Measurements from ENCODE around the gene HPSE2. TPM values are rescaled to one million over a fixed set of nuclear protein-coding genes. Genes with fewer than 3 reads are reported as not detected.

Gene HPSE2
- total and polyA plus RNA-seq, 2 donors (not counting 1 experiment from before 2014, with no cell fraction given): not detected

- H3K4me3 ChIP-seq (ENCODE audit: control extremely low read depth in 1 of 5, extremely low read depth in 1 of 5, insufficient read depth in 1 of 5, low read depth in 2 of 5, low read length in 4 of 5): no peak overlapping the region
- Mint-ChIP-seq H3K27ac (no peak overlapping the region), H3K9me3 (ENCODE audit: insufficient read depth) (peaks cover 7% of the 10 kb centered on the region), H3K4me3 (no peak overlapping the region), H3K4me1 (no peaks in the 10 kb centered on the region), H3K27me3 (peaks cover 7% of the 10 kb centered on the region)
- CTCF ChIA-PET: no interaction called here
- H3K36me3 ChIP-seq (replicated peaks in 1 of 2; ENCODE audit: control extremely low read depth in 1 of 2, control insufficient read depth in 1 of 2, extremely low read depth in 1 of 2, insufficient read depth in 2 of 2, low read length in 1 of 2): no peaks in the 10 kb centered on the region
- peaks cover 0 to 14% (median 3%) of the 10 kb centered on the region in 3 donors for H3K9me3 ChIP-seq (ENCODE audit: control extremely low read depth in 1 of 3, control insufficient read depth in 2 of 3, insufficient read depth in 1 of 3, low read length in 2 of 3)
- H3K4me2 ChIP-seq (replicated peaks; ENCODE audit: low read depth, low read length, poor library complexity, severe bottlenecking): no peak overlapping the region
- H2AFZ ChIP-seq (ENCODE audit: insufficient read depth, low read depth, low read length, poor library complexity, severe bottlenecking): no peak overlapping the region
- intact Hi-C loops (cut with micrococcal nuclease): no loop called here
- H3K79me2 ChIP-seq (ENCODE audit: control insufficient read depth, insufficient read depth, low read length): no peaks in the 10 kb centered on the region
- H3K27me3 ChIP-seq (replicated peaks in 1 of 4; ENCODE audit: control extremely low read depth in 1 of 4, control insufficient read depth in 3 of 4, insufficient read depth in 4 of 4, low read length in 3 of 4): no peaks in the 10 kb centered on the region
- POLR2A ChIA-PET: no interaction called here
- no peaks in the 10 kb centered on the region for H3K4me1 ChIP-seq (ENCODE audit: control insufficient read depth in 2 of 2, insufficient read depth in 2 of 2, low read length in 2 of 2)
- no peaks in the 10 kb centered on the region for H4K20me1 ChIP-seq (ENCODE audit: control insufficient read depth, insufficient read depth, low read length, poor library complexity, severe bottlenecking)
- H3K27ac ChIP-seq (ENCODE audit: low read length in 2 of 2): no peak overlapping the region
- TF ChIP-seq CTCF (IDR thresholded peaks at IDR 0.05): no peak
- no peak for TF ChIP-seq EZH2 (IDR thresholded peaks at IDR 0.05; ENCODE audit: borderline replicate concordance, insufficient read depth, low read depth, low read length, poor library complexity, severe bottlenecking)
- H3K9ac ChIP-seq (ENCODE audit: low read length): no peak overlapping the region
- DNase-seq (no peak), ATAC-seq (ENCODE audit: low read depth) (no peak)
These were observed 190.0 kb downstream of the HPSE2 start for GRCh38 chr10:99045671-99046070.

GRCh38 chr10:99042051-99042771, 193.4 kb downstream of the HPSE2 start:
- no peaks in the 10 kb centered on the region for H3K4me1 Mint-ChIP-seq
- CTCF ChIA-PET: no interaction called here

More at GRCh38 chr10:99042051-99042771, 193.4 kb downstream of the HPSE2 start:
- Histone ChIP-seq H3K27me3 (replicated peaks in 1 of 4; ENCODE audit: control extremely low read depth in 1 of 4, control insufficient read depth in 3 of 4, insufficient read depth in 4 of 4, low read length in 3 of 4) (no peaks in the 10 kb centered on the region), H3K27ac (ENCODE audit: low read length in 2 of 2) (no peak overlapping the region), H2AFZ (ENCODE audit: insufficient read depth, low read depth, low read length, poor library complexity, severe bottlenecking) (no peak overlapping the region), H4K20me1 (ENCODE audit: control insufficient read depth, insufficient read depth, low read length, poor library complexity, severe bottlenecking) (no peaks in the 10 kb centered on the region), H3K4me2 (replicated peaks; ENCODE audit: low read depth, low read length, poor library complexity, severe bottlenecking) (no peak overlapping the region), H3K79me2 (ENCODE audit: control insufficient read depth, insufficient read depth, low read length) (no peaks in the 10 kb centered on the region), H3K36me3 (replicated peaks in 1 of 2; ENCODE audit: control extremely low read depth in 1 of 2, control insufficient read depth in 1 of 2, extremely low read depth in 1 of 2, insufficient read depth in 2 of 2, low read length in 1 of 2) (no peaks in the 10 kb centered on the region), H3K9me3 (ENCODE audit: control extremely low read depth in 1 of 3, control insufficient read depth in 2 of 3, insufficient read depth in 1 of 3, low read length in 2 of 3) (peaks cover 0 to 14% (median 3%) of the 10 kb centered on the region in 3 donors), H3K4me3 (ENCODE audit: control extremely low read depth in 1 of 5, extremely low read depth in 1 of 5, insufficient read depth in 1 of 5, low read depth in 2 of 5, low read length in 4 of 5) (no peak overlapping the region), H3K9ac (ENCODE audit: low read length) (no peak overlapping the region), H3K4me1 (ENCODE audit: control insufficient read depth in 2 of 2, insufficient read depth in 2 of 2, low read length in 2 of 2) (no peaks in the 10 kb centered on the region)
- TF ChIP-seq EZH2 (IDR thresholded peaks at IDR 0.05; ENCODE audit: borderline replicate concordance, insufficient read depth, low read depth, low read length, poor library complexity, severe bottlenecking) (no peak), CTCF (IDR thresholded peaks at IDR 0.05) (no peak)
- peaks cover 7% of the 10 kb centered on the region for H3K9me3 Mint-ChIP-seq (ENCODE audit: insufficient read depth)
- no peak overlapping the region for H3K27ac Mint-ChIP-seq
- POLR2A ChIA-PET: no interaction called here
- no peaks in the 10 kb centered on the region for H3K27me3 Mint-ChIP-seq
- ATAC-seq (ENCODE audit: low read depth) (no peak), DNase-seq (no peak)
- H3K4me3 Mint-ChIP-seq: no peak overlapping the region
- intact Hi-C loops (cut with micrococcal nuclease): no loop called here
- 93% methylated on average over 7 of the region's 10 CpGs for WGBS (ENCODE audit: insufficient coverage)
